H9 (cell line): ENCODE results near the gene TEC. TPM values are rescaled to one million over a fixed set of nuclear protein-coding genes. Genes with fewer than 3 reads are reported as not detected.
"Not testable (repeated sequence)": the region's sequence is repeated elsewhere in the genome, so short reads cannot be mapped to it uniquely, and the experiment has no call there.

Source experiments
- DNase-seq: peaks from one replicate; pipeline ENCODE4 v3.0.0-alpha.2; 2017
- H2AFZ ChIP-seq: one replicate; pipeline ENCODE4 v1.6.1; 2013; ENCODE audit warnings: mild to moderate bottlenecking, low read length, control low read depth, moderate library complexity
- H2AK5ac ChIP-seq: 2 replicates; pipeline ENCODE4 v1.6.1; 2013; ENCODE audit warnings: low read length, control low read depth, mixed read lengths; ENCODE audit not compliant: insufficient read length
- H2BK120ac ChIP-seq: one replicate; pipeline ENCODE4 v1.6.1; 2013; ENCODE audit warnings: low read depth, mild to moderate bottlenecking, low read length, control low read depth, inconsistent platforms; ENCODE audit not compliant: poor library complexity, severe bottlenecking
- H2BK12ac ChIP-seq: 2 replicates; pipeline ENCODE4 v1.6.1; 2013; ENCODE audit warnings: low read length, control low read depth, mixed read lengths, low read depth; ENCODE audit not compliant: insufficient read length
- H2BK15ac ChIP-seq: 2 replicates; pipeline ENCODE4 v1.6.1; 2013; ENCODE audit warnings: low read depth, low read length, control low read depth
- H2BK20ac ChIP-seq: one replicate; pipeline ENCODE4 v1.6.1; 2013; ENCODE audit warnings: low read depth, mild to moderate bottlenecking, low read length, control low read depth, inconsistent platforms; ENCODE audit not compliant: poor library complexity, severe bottlenecking
- H2BK5ac ChIP-seq: 2 replicates; pipeline ENCODE4 v1.6.1; 2013; ENCODE audit warnings: low read length, control low read depth, mixed read lengths; ENCODE audit not compliant: insufficient read length
- H3K14ac ChIP-seq: 2 replicates; pipeline ENCODE4 v1.6.1; 2013; ENCODE audit warnings: low read length, control low read depth; ENCODE audit not compliant: insufficient read depth
- H3K18ac ChIP-seq: 2 replicates; pipeline ENCODE4 v1.6.1; 2013; ENCODE audit warnings: low read depth, mild to moderate bottlenecking, mixed read lengths, low read length, control low read depth; ENCODE audit not compliant: insufficient read length
- H3K23ac ChIP-seq: 2 replicates; pipeline ENCODE4 v1.6.1; 2013; ENCODE audit warnings: low read length, control low read depth, mixed read lengths, low read depth; ENCODE audit not compliant: insufficient read length
- H3K23me2 ChIP-seq: 2 replicates; pipeline ENCODE4 v1.6.1; 2013; ENCODE audit warnings: low read depth, mild to moderate bottlenecking, mixed read lengths, low read length, control low read depth; ENCODE audit not compliant: insufficient read length, poor library complexity, severe bottlenecking
- H3K27ac ChIP-seq: 2 replicates; pipeline ENCODE4 v1.5.1; 2013; ENCODE audit warnings: low read length, control low read depth, mixed read lengths, low read depth; ENCODE audit not compliant: insufficient read length
- H3K27me3 ChIP-seq: 2 replicates; pipeline ENCODE4 v1.6.1; 2013; ENCODE audit warnings: low read length, control low read depth, inconsistent platforms; ENCODE audit not compliant: insufficient read depth
- H3K4ac ChIP-seq: 2 replicates; pipeline ENCODE4 v1.6.1; 2013; ENCODE audit warnings: low read depth, mild to moderate bottlenecking, control low read depth, inconsistent platforms, low read length, moderate library complexity
- H3K4me1 ChIP-seq: 2 replicates; pipeline ENCODE4 v1.6.1; 2013; ENCODE audit warnings: low read length, control low read depth, inconsistent platforms; ENCODE audit not compliant: insufficient read depth
- H3K4me2 ChIP-seq: 2 replicates; pipeline ENCODE4 v1.6.1; 2013; ENCODE audit warnings: low read length, control low read depth, mixed read lengths; ENCODE audit not compliant: insufficient read length, insufficient read depth
- H3K56ac ChIP-seq: 2 replicates; pipeline ENCODE4 v1.6.1; 2013; ENCODE audit warnings: low read depth, mild to moderate bottlenecking, mixed read lengths, low read length, control low read depth; ENCODE audit not compliant: insufficient read length
- H3K79me1 ChIP-seq: 2 replicates; pipeline ENCODE4 v1.6.1; 2013; ENCODE audit warnings: low read depth, mild to moderate bottlenecking, moderate library complexity, low read length, control low read depth, inconsistent platforms; ENCODE audit not compliant: insufficient read depth, poor library complexity, severe bottlenecking
- H3K79me2 ChIP-seq: 2 replicates; pipeline ENCODE4 v1.6.1; 2013; ENCODE audit warnings: low read length, control low read depth, inconsistent platforms; ENCODE audit not compliant: insufficient read depth
- H3K9ac ChIP-seq: 2 replicates; pipeline ENCODE4 v1.6.1; 2013; ENCODE audit warnings: low read length, control low read depth, mixed read lengths; ENCODE audit not compliant: insufficient read length; ENCODE audit errors: extremely low read depth
- H3K9me3 ChIP-seq: one replicate; pipeline ENCODE4 v1.6.1; 2013; ENCODE audit warnings: low read depth, low read length, inconsistent platforms; ENCODE audit not compliant: control insufficient read depth
- H3T11ph ChIP-seq: one replicate; pipeline ENCODE4 v1.6.1; 2013; ENCODE audit warnings: mild to moderate bottlenecking, low read length, control low read depth, inconsistent platforms
- H4K20me1 ChIP-seq: one replicate; pipeline ENCODE4 v1.6.1; 2013; ENCODE audit not compliant: control insufficient read depth, insufficient read length, insufficient read depth
- H4K5ac ChIP-seq: 2 replicates; pipeline ENCODE4 v1.6.1; 2013; ENCODE audit warnings: low read depth, mild to moderate bottlenecking, mixed read lengths, low read length, control low read depth; ENCODE audit not compliant: insufficient read length
- H4K8ac ChIP-seq: replicated peaks from 2 replicates; pipeline ENCODE4 v1.6.1; 2013; ENCODE audit warnings: low read length, control low read depth, mixed read lengths, low read depth; ENCODE audit not compliant: insufficient read length
- H4K91ac ChIP-seq: 2 replicates; pipeline ENCODE4 v1.6.1; 2013; ENCODE audit warnings: low read depth, mild to moderate bottlenecking, moderate library complexity, mixed read lengths, low read length, control low read depth; ENCODE audit not compliant: insufficient read length
- H3K27ac Mint-ChIP-seq, 3 experiments: 2 replicates in 2 of 3; 3 replicates in 1 of 3; pipeline ENCODE4 v1.8.0; 2020 to 2021; ENCODE audit warnings: mixed read lengths in 3 of 3, mild to moderate bottlenecking in 1 of 3, moderate library complexity in 1 of 3
- H3K27me3 Mint-ChIP-seq: 2 replicates; pipeline ENCODE4 v1.8.0; 2021; ENCODE audit warnings: low read depth, mild to moderate bottlenecking, moderate library complexity, mixed read lengths
- H3K36me3 Mint-ChIP-seq, 3 experiments: 2 replicates in 2 of 3; 3 replicates in 1 of 3; pipeline ENCODE4 v1.8.0; 2020 to 2021; ENCODE audit warnings: low read depth in 3 of 3, mixed read lengths in 3 of 3; ENCODE audit not compliant: insufficient read depth in 1 of 3
- H3K4me1 Mint-ChIP-seq, 2 experiments: 2 replicates each; pipeline ENCODE4 v1.8.0; 2020; ENCODE audit warnings: mixed read lengths in 2 of 2
- H3K4me3 Mint-ChIP-seq, 2 experiments: 2 replicates in 1 of 2; 3 replicates in 1 of 2; pipeline ENCODE4 v1.8.0; 2020 to 2021; ENCODE audit warnings: mild to moderate bottlenecking in 2 of 2, mixed read lengths in 2 of 2, moderate library complexity in 1 of 2
- H3K9me3 Mint-ChIP-seq, 2 experiments: 2 replicates in 1 of 2; 3 replicates in 1 of 2; pipeline ENCODE4 v1.8.0; 2020; ENCODE audit warnings: mild to moderate bottlenecking in 2 of 2, mixed read lengths in 2 of 2, moderate library complexity in 1 of 2
- WGBS: extraction: QIAGEN DNeasy Blood & Tissue Kit; methylation state at CpG from one replicate; pipeline ENCODE4 v1.1.7; 2013; ENCODE audit warnings: missing lambda C conversion rate, low lambda C conversion rate, mixed read lengths; ENCODE audit not compliant: insufficient read length; ENCODE audit errors: extremely low coverage; 5-methylcytosine and 5-hydroxymethylcytosine counted together
- total RNA-seq: library from RNA; stranded (reverse); gene quantifications from 2 replicates; pipeline ENCODE4 v1.2.1, GENCODE V29; 2021
- TF ChIP-seq, protein P1 (sequence below): fragments of 200-600 bp; sonication (generic); conservative IDR thresholded peaks from 3 replicates; pipeline ENCODE4 v1.8.0; 2021; ENCODE audit warnings: antibody characterized with exemption, mild to moderate bottlenecking

Gene TEC
- total RNA-seq, 1 experiment from 2014 or later = 1.8 TPM

DNA sequence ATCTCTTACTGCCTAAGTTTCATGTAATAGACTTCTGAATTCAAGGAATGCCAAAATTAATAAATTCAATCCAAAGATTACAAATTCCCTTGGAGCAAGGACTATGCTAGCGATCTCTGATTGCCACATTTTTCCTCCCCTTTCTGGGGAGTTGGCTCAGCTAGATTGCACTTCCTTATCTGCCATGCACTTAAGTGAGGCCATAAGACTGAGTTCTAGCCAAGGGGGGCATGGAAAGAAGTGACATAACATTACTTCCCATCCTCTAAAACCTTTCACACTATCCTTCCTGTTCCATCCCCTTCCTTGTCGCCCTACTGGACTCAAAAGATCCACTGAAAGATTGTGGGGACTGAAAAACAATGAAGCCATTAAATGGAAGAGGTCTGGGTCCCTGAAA lies 81.8 kb downstream of the TEC start:
- Mint-ChIP-seq H3K4me1 (peaks cover 7 to 9% of the 10 kb centered on the region in 2 experiments), H3K36me3 (peaks cover 0 to 6% (median 0%) of the 10 kb centered on the region in 3 experiments; a peak in 2 of 7 replicates), H3K27me3 (no peaks in the 10 kb centered on the region), H3K27ac (no peak overlapping the region), H3K9me3 (peaks cover 0 to 2% of the 10 kb centered on the region in 2 experiments; a peak in 1 of 5 replicates), H3K4me3 (no peak overlapping the region)
- no peak overlapping the region for H4K8ac ChIP-seq
- H3K27me3 ChIP-seq = no peaks in the 10 kb centered on the region
- no peak overlapping the region for H3K4me2 ChIP-seq
- H3K9me3 ChIP-seq = no peaks in the 10 kb centered on the region
- H2BK12ac ChIP-seq = no peak overlapping the region
- no peaks in the 10 kb centered on the region for H3K79me1 ChIP-seq
- no peak overlapping the region for H4K5ac ChIP-seq
- H2BK15ac ChIP-seq = no peak overlapping the region
- no peak overlapping the region for H3K18ac ChIP-seq
- peak overlapping the region; percentile 41 for H3K9ac ChIP-seq
- 0 out of 2 replicates have a peak, but pooled peaks cover 3% of the 10 kb centered on the region for H3K4me1 ChIP-seq
- H3K23ac ChIP-seq = no peak overlapping the region
- H2BK5ac ChIP-seq = no peak overlapping the region
- DNase-seq = no peak
- H3T11ph ChIP-seq = no peak overlapping the region
- no peak overlapping the region for H3K56ac ChIP-seq
- no peak overlapping the region for H4K91ac ChIP-seq
- WGBS = no CpG with 5 or more reads among the region's 2 CpGs
- H2AK5ac ChIP-seq = no peak overlapping the region
- no peak overlapping the region for H2BK20ac ChIP-seq
- no peak overlapping the region for H3K14ac ChIP-seq
- TF ChIP-seq, protein P1, sequence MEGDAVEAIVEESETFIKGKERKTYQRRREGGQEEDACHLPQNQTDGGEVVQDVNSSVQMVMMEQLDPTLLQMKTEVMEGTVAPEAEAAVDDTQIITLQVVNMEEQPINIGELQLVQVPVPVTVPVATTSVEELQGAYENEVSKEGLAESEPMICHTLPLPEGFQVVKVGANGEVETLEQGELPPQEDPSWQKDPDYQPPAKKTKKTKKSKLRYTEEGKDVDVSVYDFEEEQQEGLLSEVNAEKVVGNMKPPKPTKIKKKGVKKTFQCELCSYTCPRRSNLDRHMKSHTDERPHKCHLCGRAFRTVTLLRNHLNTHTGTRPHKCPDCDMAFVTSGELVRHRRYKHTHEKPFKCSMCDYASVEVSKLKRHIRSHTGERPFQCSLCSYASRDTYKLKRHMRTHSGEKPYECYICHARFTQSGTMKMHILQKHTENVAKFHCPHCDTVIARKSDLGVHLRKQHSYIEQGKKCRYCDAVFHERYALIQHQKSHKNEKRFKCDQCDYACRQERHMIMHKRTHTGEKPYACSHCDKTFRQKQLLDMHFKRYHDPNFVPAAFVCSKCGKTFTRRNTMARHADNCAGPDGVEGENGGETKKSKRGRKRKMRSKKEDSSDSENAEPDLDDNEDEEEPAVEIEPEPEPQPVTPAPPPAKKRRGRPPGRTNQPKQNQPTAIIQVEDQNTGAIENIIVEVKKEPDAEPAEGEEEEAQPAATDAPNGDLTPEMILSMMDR = no peak
- H2BK120ac ChIP-seq = no peak overlapping the region
- no peak overlapping the region for H2AFZ ChIP-seq
- no peak overlapping the region for H3K4ac ChIP-seq
- H3K23me2 ChIP-seq = no peaks in the 10 kb centered on the region
- H4K20me1 ChIP-seq = no peaks in the 10 kb centered on the region
- no peak overlapping the region for H3K27ac ChIP-seq
- H3K79me2 ChIP-seq = no peaks in the 10 kb centered on the region

GRCh38 chr4:48187066-48187465 lies 82.6 kb downstream of the TEC start:
- H3K27me3 ChIP-seq, H4K5ac ChIP-seq, H3T11ph ChIP-seq, H3K4me1 Mint-ChIP-seq, H2BK20ac ChIP-seq, H3K18ac ChIP-seq, H3K79me2 ChIP-seq, H3K27me3 Mint-ChIP-seq, H3K79me1 ChIP-seq, H2BK5ac ChIP-seq, H2AK5ac ChIP-seq, H2BK12ac ChIP-seq, H3K27ac Mint-ChIP-seq, H2BK120ac ChIP-seq, H3K9ac ChIP-seq, H4K91ac ChIP-seq, DNase-seq, H3K23me2 ChIP-seq, H4K8ac ChIP-seq, H3K4ac ChIP-seq, H3K4me2 ChIP-seq, H2BK15ac ChIP-seq, H3K4me3 Mint-ChIP-seq, H3K56ac ChIP-seq, H2AFZ ChIP-seq, H3K23ac ChIP-seq, H4K20me1 ChIP-seq, H3K9me3 ChIP-seq, H3K14ac ChIP-seq, H3K4me1 ChIP-seq, H3K9me3 Mint-ChIP-seq, H3K27ac ChIP-seq, H3K36me3 Mint-ChIP-seq: not testable (repeated sequence)
- WGBS = no CpG with 5 or more reads among the region's 5 CpGs
